CD4-positive, alpha-beta T cell treated with Interleukin-4 for 4 hours (primary cell): ENCODE results near the gene FRS3.

ENCODE experiments used
- DNase-seq: peaks from one replicate; pipeline ENCODE4 v3.0.0-alpha.2; 2020

Gene FRS3

GRCh38 chr6:41739041-41739440 lies 40.7 kb downstream of the FRS3 start:
- DNase-seq, result no peak

GRCh38 chr6:41737591-41738130 lies 42.0 kb downstream of the FRS3 start:
- no peak for DNase-seq

- no peak for DNase-seq
Measured at GRCh38 chr6:41736800-41737555, 42.7 kb downstream of the FRS3 start.

GRCh38 chr6:41736186-41736733 lies 43.4 kb downstream of the FRS3 start:
- no peak for DNase-seq

- peak; percentile 89 for DNase-seq
Measured at GRCh38 chr6:41735427-41736185, 44.1 kb downstream of the FRS3 start, which contains the start of gene TFEB. TFEB (minus strand) TSS chr6:41735608; CDS start chr6:41691213, 44,395 bp downstream.

GRCh38 chr6:41734666-41735426 lies 44.9 kb downstream of the FRS3 start:
- DNase-seq, result peak; percentile 63

GRCh38 chr6:41733707-41734665 lies 45.7 kb downstream of the FRS3 start:
- DNase-seq, result peak; percentile 60

- DNase-seq, result no peak
Measured at GRCh38 chr6:41733360-41733706, 46.4 kb downstream of the FRS3 start.

GRCh38 chr6:41732591-41733359 lies 46.9 kb downstream of the FRS3 start:
- DNase-seq, result peak; percentile 82

- DNase-seq, result no peak
Measured at GRCh38 chr6:41732149-41732548, 47.6 kb downstream of the FRS3 start.

- no peak for DNase-seq
Measured at GRCh38 chr6:41731561-41732086, 48.1 kb downstream of the FRS3 start.

- no peak for DNase-seq
Measured at GRCh38 chr6:41730531-41731436, 48.9 kb downstream of the FRS3 start.

- no peak for DNase-seq
Measured at GRCh38 chr6:41729624-41730023, 50.1 kb downstream of the FRS3 start.

- DNase-seq, result no peak
Measured at GRCh38 chr6:41728954-41729353, 50.7 kb downstream of the FRS3 start.

GRCh38 chr6:41728073-41728936 lies 51.4 kb downstream of the FRS3 start:
- DNase-seq, result peak; percentile 5

- no peak for DNase-seq
Measured at GRCh38 chr6:41727705-41728072, 52.0 kb downstream of the FRS3 start.

GRCh38 chr6:41726876-41727275 lies 52.8 kb downstream of the FRS3 start:
- DNase-seq, result peak; percentile 3
